ENCODE results near the gene AFAP1.

DNA sequence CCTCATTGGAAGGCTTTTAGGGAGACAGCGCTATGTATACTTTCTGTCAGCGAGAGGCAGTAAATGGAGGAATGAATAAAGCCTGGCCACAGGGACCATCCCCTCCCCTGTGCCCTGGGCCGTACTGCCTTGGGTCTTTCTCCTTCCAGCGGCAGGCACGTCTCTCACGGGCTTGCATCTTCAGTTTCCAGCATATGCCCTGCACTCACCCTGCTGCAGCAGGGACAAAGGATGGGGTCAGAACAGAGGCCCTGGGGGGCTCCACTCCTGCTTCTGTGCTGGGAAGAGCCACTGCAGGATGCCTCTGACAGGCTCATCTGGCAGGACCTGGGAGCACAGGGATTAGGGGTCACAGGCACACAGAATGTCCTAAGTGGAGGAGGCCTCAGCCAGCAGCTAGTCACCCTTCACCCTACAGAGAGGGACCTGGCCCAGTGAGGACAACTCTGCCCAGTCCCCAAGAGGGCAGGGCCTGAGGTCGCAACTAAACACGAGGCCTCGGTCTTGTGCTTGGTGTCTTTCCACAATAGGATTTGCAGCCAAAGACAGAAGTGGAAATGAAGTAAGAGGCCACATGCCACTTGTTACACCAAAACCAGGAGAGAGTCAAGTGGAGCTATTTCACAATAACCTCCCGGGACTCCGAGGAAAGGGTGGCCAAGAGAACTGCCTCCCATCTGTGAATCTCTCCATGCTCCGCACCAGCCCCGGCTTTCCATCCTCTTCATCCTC is 150.8 kb downstream of the AFAP1 start:
- no peak for TF ChIP-seq YY1 (IDR thresholded peaks at IDR 0.05; ENCODE audit: insufficient read depth, insufficient read length)
- no peak for TF ChIP-seq ZNF274 (IDR thresholded peaks at IDR 0.05; ENCODE audit: low read depth, low read length)
